Gastroesophageal sphincter (tissue), 4 donors: ENCODE data around the gene LTBR. TPM values are rescaled to one million over a fixed set of nuclear protein-coding genes. Genes with fewer than 3 reads are reported as not detected.

Source experiments
- ATAC-seq: fragments of 150-250 bp; one replicate; pipeline ENCODE4 v1.9.1; 2016; ENCODE audit warnings: mild to moderate bottlenecking, moderate library complexity
- H3K27ac ChIP-seq, 4 donors: fragments of 200-600 bp; sonication (generic) in 3 of 4; 1 replicate in 3 of 4; 2 replicates in 1 of 4; pipeline ENCODE4 v1.5.1; 2016 to 2019
- H3K27me3 ChIP-seq: fragments of 200-600 bp; sonication (generic); one replicate; pipeline ENCODE4 v1.5.1; 2019
- H3K36me3 ChIP-seq, 2 donors: fragments of 200-600 bp; sonication (generic); one replicate each; pipeline ENCODE4 v1.5.1; 2019; ENCODE audit warnings: control low read depth in 1 of 2
- H3K4me1 ChIP-seq, 3 donors: fragments of 200-600 bp; sonication (generic); 1 replicate in 2 of 3; 2 replicates in 1 of 3; pipeline ENCODE4 v1.5.1; 2016 to 2019; ENCODE audit warnings: control low read depth in 2 of 3
- H3K4me3 ChIP-seq, 2 donors: fragments of 200-600 bp; sonication (generic); one replicate each; pipeline ENCODE4 v1.5.1; 2019; ENCODE audit warnings: mild to moderate bottlenecking in 1 of 2, moderate library complexity in 1 of 2
- H3K9me3 ChIP-seq, 3 donors: fragments of 200-600 bp; sonication (generic); one replicate each; pipeline ENCODE4 v1.5.1; 2017 to 2019; ENCODE audit warnings: control low read depth in 2 of 3
- EP300 ChIP-seq: sonication (generic); formaldehyde crosslinking; IDR thresholded peaks from one replicate; pipeline ENCODE4 v1.6.1; 2017; ENCODE audit warnings: antibody characterized with exemption, mild to moderate bottlenecking
- POLR2A ChIP-seq, 2 donors: fragments of 450-650 bp; IDR thresholded peaks; one replicate each; pipeline ENCODE4 v1.6.1; 2017; ENCODE audit warnings: antibody characterized with exemption in 2 of 2, mild to moderate bottlenecking in 2 of 2, moderate library complexity in 1 of 2
- POLR2AphosphoS5 ChIP-seq: sonication (generic); formaldehyde crosslinking; IDR thresholded peaks from one replicate; pipeline ENCODE4 v1.6.1; 2017; ENCODE audit warnings: antibody characterized with exemption
- WGBS, 2 donors: methylation state at CpG; one replicate each; pipeline ENCODE4 v1.1.5; 2018; ENCODE audit warnings: low coverage in 1 of 2; 5-methylcytosine and 5-hydroxymethylcytosine counted together
- total RNA-seq, 4 donors: library from RNA; depleted of rRNA; stranded (reverse); fragments of >200 nt; gene quantifications; one replicate each; pipeline ENCODE4 v1.1.0, GENCODE V29; 2016
- TF ChIP-seq, protein P1 (sequence below), 4 experiments: fragments of 200-600 bp in 2 of 4; fragments of 450-650 bp in 2 of 4; sonication (generic) in 1 of 4; IDR thresholded peaks; one replicate each; pipeline ENCODE4 v1.5.1; 2017 to 2019; ENCODE audit warnings: antibody characterized with exemption in 4 of 4, mild to moderate bottlenecking in 2 of 4, moderate library complexity in 2 of 4

Gene LTBR
- total RNA-seq, 4 donors from 2014 or later: 86.5 to 139 (median 119) TPM

DNA sequence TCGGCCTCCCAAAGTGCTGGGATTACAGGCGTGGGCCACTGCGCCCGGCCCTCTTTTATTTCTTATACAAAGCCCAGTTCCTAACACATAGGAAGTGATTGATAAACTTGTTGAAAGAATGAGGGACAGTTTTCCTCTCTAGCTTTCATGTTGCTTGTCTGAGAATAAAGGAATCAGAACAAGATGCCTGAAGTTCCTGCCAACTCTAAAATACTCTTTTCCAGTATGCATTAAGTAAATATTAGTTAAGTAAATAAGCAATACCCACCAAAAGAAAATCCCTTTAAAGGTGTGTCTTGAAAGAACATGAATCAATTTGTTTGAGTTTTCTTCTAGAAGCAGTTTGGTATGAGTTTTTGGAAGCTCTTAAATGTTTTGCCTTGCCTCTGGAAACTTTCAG lies 36.4 kb downstream of the LTBR start:
- Histone ChIP-seq H3K27me3 (no peaks in the 10 kb centered on the region), H3K36me3 (no peaks in the 10 kb centered on the region), H3K27ac (peak overlapping the region in 3 of 4 donors; percentile 22 to 52 (median 38)), H3K4me1 (peaks cover 0 to 24% (median 5%) of the 10 kb centered on the region in 3 donors), H3K4me3 (no peak overlapping the region), H3K9me3 (no peaks in the 10 kb centered on the region)
- 35% methylated on average over 4 of the region's 4 CpGs; no CpG with 5 or more reads in 1 of the 2 donors for WGBS, 2 donors
- no peak for TF ChIP-seq EP300
- TF ChIP-seq POLR2A (IDR thresholded peaks at IDR 0.05): no peak
- no peak for TF ChIP-seq POLR2AphosphoS5
- TF ChIP-seq, protein P1, sequence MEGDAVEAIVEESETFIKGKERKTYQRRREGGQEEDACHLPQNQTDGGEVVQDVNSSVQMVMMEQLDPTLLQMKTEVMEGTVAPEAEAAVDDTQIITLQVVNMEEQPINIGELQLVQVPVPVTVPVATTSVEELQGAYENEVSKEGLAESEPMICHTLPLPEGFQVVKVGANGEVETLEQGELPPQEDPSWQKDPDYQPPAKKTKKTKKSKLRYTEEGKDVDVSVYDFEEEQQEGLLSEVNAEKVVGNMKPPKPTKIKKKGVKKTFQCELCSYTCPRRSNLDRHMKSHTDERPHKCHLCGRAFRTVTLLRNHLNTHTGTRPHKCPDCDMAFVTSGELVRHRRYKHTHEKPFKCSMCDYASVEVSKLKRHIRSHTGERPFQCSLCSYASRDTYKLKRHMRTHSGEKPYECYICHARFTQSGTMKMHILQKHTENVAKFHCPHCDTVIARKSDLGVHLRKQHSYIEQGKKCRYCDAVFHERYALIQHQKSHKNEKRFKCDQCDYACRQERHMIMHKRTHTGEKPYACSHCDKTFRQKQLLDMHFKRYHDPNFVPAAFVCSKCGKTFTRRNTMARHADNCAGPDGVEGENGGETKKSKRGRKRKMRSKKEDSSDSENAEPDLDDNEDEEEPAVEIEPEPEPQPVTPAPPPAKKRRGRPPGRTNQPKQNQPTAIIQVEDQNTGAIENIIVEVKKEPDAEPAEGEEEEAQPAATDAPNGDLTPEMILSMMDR (IDR thresholded peaks at IDR 0.05): no peak
- no peak for ATAC-seq

GRCh38 chr12:6423267-6424007 lies 39.5 kb downstream of the LTBR start:
- no peaks in the 10 kb centered on the region for H3K27me3 ChIP-seq
- no peak overlapping the region for H3K4me3 ChIP-seq
- H3K36me3 ChIP-seq: no peaks in the 10 kb centered on the region
- peak; percentile 97 for ATAC-seq
- TF ChIP-seq POLR2AphosphoS5: peak; percentile 83
- TF ChIP-seq, protein P1 (IDR thresholded peaks at IDR 0.05): peak; percentile 80 to 97 (median 94)
- TF ChIP-seq EP300: no peak
- no peak for TF ChIP-seq POLR2A (IDR thresholded peaks at IDR 0.05)
- no peaks in the 10 kb centered on the region for H3K9me3 ChIP-seq
- H3K27ac ChIP-seq: peak overlapping the region in 3 of 4 donors; percentile 27 to 57 (median 57)
- H3K4me1 ChIP-seq: peaks cover 0 to 24% (median 5%) of the 10 kb centered on the region in 3 donors
- 0% methylated on average over 1 to 5 of the region's 9 CpGs for whole genome bisulfite sequencing, 2 donors

GRCh38 chr12:6424008-6424347 lies 40.0 kb downstream of the LTBR start:
- peak overlapping the region in 3 of 4 donors; percentile 27 to 57 (median 57) for H3K27ac ChIP-seq
- TF ChIP-seq EP300 (no peak), POLR2A (IDR thresholded peaks at IDR 0.05) (no peak), POLR2AphosphoS5 (no peak)
- TF ChIP-seq, protein P1 (IDR thresholded peaks at IDR 0.05): no peak
- H3K27me3 ChIP-seq: no peaks in the 10 kb centered on the region
- H3K4me1 ChIP-seq: peaks cover 0 to 24% (median 5%) of the 10 kb centered on the region in 3 donors
- no peak for ATAC-seq
- H3K36me3 ChIP-seq: no peaks in the 10 kb centered on the region
- H3K4me3 ChIP-seq: no peak overlapping the region
- WGBS, 2 donors: 80 to 100% methylated on average over 1 to 2 of the region's 6 CpGs
- no peaks in the 10 kb centered on the region for H3K9me3 ChIP-seq

DNA sequence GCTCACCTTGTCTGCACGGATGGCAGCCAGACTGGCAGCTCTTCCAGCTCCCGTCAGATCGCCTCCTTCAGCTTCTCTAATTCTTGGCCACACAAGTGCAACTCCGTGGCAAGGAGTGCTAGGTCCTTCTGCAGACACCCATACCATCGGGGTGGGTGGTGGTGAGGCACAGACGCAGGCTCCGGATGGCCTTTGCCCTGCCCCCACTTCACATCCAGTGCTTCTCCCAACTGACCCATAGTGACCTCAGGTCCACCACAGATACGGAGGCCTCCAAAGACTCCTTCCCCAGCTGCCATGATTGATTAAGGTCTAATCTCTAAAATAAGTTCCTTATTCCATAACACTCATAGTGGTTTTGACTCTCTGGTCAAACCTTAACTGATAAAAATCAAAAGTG lies 40.9 kb downstream of the LTBR start:
- no peak for ATAC-seq
- WGBS, 2 donors: 60 to 87% methylated on average over 1 to 7 of the region's 8 CpGs

More for the DNA sequence above, 40.9 kb downstream of the LTBR start:
- no peaks in the 10 kb centered on the region for H3K36me3 ChIP-seq
- no peak overlapping the region for H3K27ac ChIP-seq
- H3K4me3 ChIP-seq: no peak overlapping the region
- H3K4me1 ChIP-seq: peaks cover 0 to 26% (median 7%) of the 10 kb centered on the region in 3 donors
- TF ChIP-seq POLR2AphosphoS5: no peak
- TF ChIP-seq, protein P1 (IDR thresholded peaks at IDR 0.05): no peak
- TF ChIP-seq EP300: no peak
- no peak for TF ChIP-seq POLR2A (IDR thresholded peaks at IDR 0.05)
- no peaks in the 10 kb centered on the region for H3K9me3 ChIP-seq
- H3K27me3 ChIP-seq: no peaks in the 10 kb centered on the region
